T-helper 17 cell (primary cell): ENCODE measurements around the gene ACTRT2. TPM values are rescaled to one million over a fixed set of nuclear protein-coding genes. Genes with fewer than 3 reads are reported as not detected.

Experiments used
- ATAC-seq: fragments of 150-1000 bp; cut with Tn5 transposase; 2 replicates; pipeline ENCODE4 v1.10.0; 2021; ENCODE audit warnings: mild to moderate bottlenecking, moderate library complexity
- DNase-seq, 3 donors: peaks; one replicate each; pipeline versions ENCODE4 v3.0.0 to v3.0.0-alpha.2; 2020 to 2021
- H3K9me3 ChIP-seq: one replicate; pipeline ENCODE4 v1.7.0; 2013; ENCODE audit warnings: low read length, mild to moderate bottlenecking; ENCODE audit not compliant: control insufficient read depth, poor library complexity, severe bottlenecking
- H3K27ac Mint-ChIP-seq: one replicate; pipeline ENCODE4 v1.8.0; 2022; ENCODE audit warnings: mild to moderate bottlenecking, moderate library complexity, mixed read lengths
- H3K27me3 Mint-ChIP-seq: one replicate; pipeline ENCODE4 v1.8.0; 2022; ENCODE audit warnings: mixed read lengths
- H3K36me3 Mint-ChIP-seq: one replicate; pipeline ENCODE4 v1.8.0; 2022; ENCODE audit warnings: low read depth, mixed read lengths
- H3K4me1 Mint-ChIP-seq: one replicate; pipeline ENCODE4 v1.8.0; 2022; ENCODE audit warnings: mild to moderate bottlenecking, mixed read lengths
- H3K4me3 Mint-ChIP-seq: one replicate; pipeline ENCODE4 v1.8.0; 2022; ENCODE audit warnings: mild to moderate bottlenecking, moderate library complexity, mixed read lengths
- total RNA-seq, 4 donors: library from RNA in 2 of 4; stranded (reverse) in 2 of 4; gene quantifications; one replicate each; pipeline ENCODE4 v1.2.3 and lab custom pipeline; 2022 to 2026

Gene ACTRT2
- total RNA-seq, 2 donors from 2014 or later = not detected

GRCh38 chr1:2980073-2980791 lies 41.0 kb upstream of the ACTRT2 start:
- DNase-seq (no peak), ATAC-seq (no peak)
- H3K27me3 Mint-ChIP-seq = no peaks in the 10 kb centered on the region

GRCh38 chr1:2980849-2981248 lies 40.4 kb upstream of the ACTRT2 start:
- DNase-seq (no peak), ATAC-seq (no peak)
- Mint-ChIP-seq H3K27ac (no peak overlapping the region), H3K4me1 (no peaks in the 10 kb centered on the region), H3K4me3 (no peak overlapping the region), H3K36me3 (no peaks in the 10 kb centered on the region), H3K27me3 (no peaks in the 10 kb centered on the region)
- no peaks in the 10 kb centered on the region for H3K9me3 ChIP-seq

More at GRCh38 chr1:2980073-2980791, 41.0 kb upstream of the ACTRT2 start:
- H3K27ac Mint-ChIP-seq = no peak overlapping the region
- no peaks in the 10 kb centered on the region for H3K9me3 ChIP-seq
- H3K4me3 Mint-ChIP-seq = no peak overlapping the region
- H3K4me1 Mint-ChIP-seq = no peaks in the 10 kb centered on the region
- no peaks in the 10 kb centered on the region for H3K36me3 Mint-ChIP-seq

GRCh38 chr1:2981388-2981787 lies 39.9 kb upstream of the ACTRT2 start:
- H3K27ac Mint-ChIP-seq = no peak overlapping the region
- H3K9me3 ChIP-seq = no peaks in the 10 kb centered on the region
- no peak for DNase-seq
- ATAC-seq = no peak
- no peaks in the 10 kb centered on the region for H3K36me3 Mint-ChIP-seq
- H3K4me1 Mint-ChIP-seq = no peaks in the 10 kb centered on the region
- H3K27me3 Mint-ChIP-seq = no peaks in the 10 kb centered on the region
- H3K4me3 Mint-ChIP-seq = no peak overlapping the region

- H3K4me1 Mint-ChIP-seq = no peaks in the 10 kb centered on the region
- no peak overlapping the region for H3K4me3 Mint-ChIP-seq
- DNase-seq = no peak
- ATAC-seq = no peak
- no peaks in the 10 kb centered on the region for H3K27me3 Mint-ChIP-seq
- H3K9me3 ChIP-seq = no peaks in the 10 kb centered on the region
- H3K27ac Mint-ChIP-seq = no peak overlapping the region
- H3K36me3 Mint-ChIP-seq = no peaks in the 10 kb centered on the region
These were observed 39.2 kb upstream of the ACTRT2 start for GRCh38 chr1:2981981-2982614.

GRCh38 chr1:2982615-2983318 lies 38.5 kb upstream of the ACTRT2 start:
- Mint-ChIP-seq H3K4me1 (no peaks in the 10 kb centered on the region), H3K4me3 (no peak overlapping the region), H3K36me3 (no peaks in the 10 kb centered on the region), H3K27me3 (no peaks in the 10 kb centered on the region), H3K27ac (no peak overlapping the region)
- ATAC-seq (no peak), DNase-seq (no peak)
- H3K9me3 ChIP-seq = no peaks in the 10 kb centered on the region

- H3K27me3 Mint-ChIP-seq = no peaks in the 10 kb centered on the region
- no peaks in the 10 kb centered on the region for H3K4me1 Mint-ChIP-seq
- no peaks in the 10 kb centered on the region for H3K9me3 ChIP-seq
- no peaks in the 10 kb centered on the region for H3K36me3 Mint-ChIP-seq
- no peak for ATAC-seq
- no peak overlapping the region for H3K27ac Mint-ChIP-seq
- H3K4me3 Mint-ChIP-seq = no peak overlapping the region
- DNase-seq = no peak
These were observed 38.0 kb upstream of the ACTRT2 start for GRCh38 chr1:2983319-2983705.

- Mint-ChIP-seq H3K4me1 (peaks cover under 1% of the 10 kb centered on the region), H3K27me3 (peaks cover under 1% of the 10 kb centered on the region), H3K4me3 (no peak overlapping the region), H3K36me3 (no peaks in the 10 kb centered on the region), H3K27ac (no peak overlapping the region)
- ATAC-seq (no peak), DNase-seq (no peak)
- H3K9me3 ChIP-seq = no peaks in the 10 kb centered on the region
These were observed 37.4 kb upstream of the ACTRT2 start for GRCh38 chr1:2983706-2984398.

- Mint-ChIP-seq H3K4me1 (peaks cover 2% of the 10 kb centered on the region), H3K4me3 (no peak overlapping the region), H3K36me3 (peaks cover 5% of the 10 kb centered on the region), H3K27ac (no peak overlapping the region), H3K27me3 (peaks cover 5% of the 10 kb centered on the region)
- DNase-seq = no peak
- no peak for ATAC-seq
- H3K9me3 ChIP-seq = no peaks in the 10 kb centered on the region
These were observed 36.7 kb upstream of the ACTRT2 start for GRCh38 chr1:2984399-2985061.

GRCh38 chr1:2985067-2985561 lies 36.2 kb upstream of the ACTRT2 start:
- Mint-ChIP-seq H3K27ac (no peak overlapping the region), H3K4me1 (peaks cover 2% of the 10 kb centered on the region)
- no peak for ATAC-seq

GRCh38 chr1:2985694-2986548 lies 35.3 kb upstream of the ACTRT2 start:
- DNase-seq (no peak), ATAC-seq (no peak)
- H3K27ac Mint-ChIP-seq = no peak overlapping the region
- H3K27me3 Mint-ChIP-seq = peaks cover 10% of the 10 kb centered on the region
- peaks cover 2% of the 10 kb centered on the region for H3K4me1 Mint-ChIP-seq
- H3K36me3 Mint-ChIP-seq = peaks cover 5% of the 10 kb centered on the region
- no peaks in the 10 kb centered on the region for H3K9me3 ChIP-seq
- no peak overlapping the region for H3K4me3 Mint-ChIP-seq

More at GRCh38 chr1:2985067-2985561, 36.2 kb upstream of the ACTRT2 start:
- H3K36me3 Mint-ChIP-seq = peaks cover 5% of the 10 kb centered on the region
- H3K9me3 ChIP-seq = no peaks in the 10 kb centered on the region
- H3K4me3 Mint-ChIP-seq = no peak overlapping the region
- H3K27me3 Mint-ChIP-seq = peaks cover 7% of the 10 kb centered on the region
- DNase-seq = no peak

- Mint-ChIP-seq H3K36me3 (peaks cover 5% of the 10 kb centered on the region), H3K4me3 (no peak overlapping the region), H3K4me1 (peaks cover 2% of the 10 kb centered on the region), H3K27ac (no peak overlapping the region), H3K27me3 (peaks cover 10% of the 10 kb centered on the region)
- ATAC-seq = no peak
- H3K9me3 ChIP-seq = no peaks in the 10 kb centered on the region
- no peak for DNase-seq
These were observed 34.5 kb upstream of the ACTRT2 start for GRCh38 chr1:2986549-2987305.
